SIG-M5 treated with dmso at 0.1 percent for 504 hours (cell line): ENCODE data around the gene NUP85.
"Not testable (repeated sequence)": the region's sequence is repeated elsewhere in the genome, so short reads cannot be mapped to it uniquely, and the experiment has no call there.

ENCODE experiments used
- DNase-seq: peaks from one replicate; lab custom pipeline; 2025; ENCODE audit not compliant: unreplicated experiment; lab: John Stamatoyannopoulos, UW

Gene NUP85

GRCh38 chr17:75240394-75241142 lies 35.1 kb downstream of the NUP85 start:
- peak; percentile 77 for DNase-seq

GRCh38 chr17:75241143-75241430 lies 35.6 kb downstream of the NUP85 start:
- DNase-seq: no peak

- DNase-seq: no peak
These were observed 36.0 kb downstream of the NUP85 start for GRCh38 chr17:75241502-75241901.

GRCh38 chr17:75241996-75242460 lies 36.5 kb downstream of the NUP85 start:
- DNase-seq: no peak

- DNase-seq: peak; percentile 53
These were observed 37.1 kb downstream of the NUP85 start for GRCh38 chr17:75242461-75243042.

- DNase-seq: peak; percentile 80
These were observed 38.8 kb downstream of the NUP85 start for GRCh38 chr17:75244133-75244866.

GRCh38 chr17:75245011-75245410 lies 39.5 kb downstream of the NUP85 start:
- no peak for DNase-seq

GRCh38 chr17:75246404-75246803 lies 40.9 kb downstream of the NUP85 start:
- DNase-seq: no peak

- no peak for DNase-seq
These were observed 44.1 kb downstream of the NUP85 start for GRCh38 chr17:75249564-75249963.

- no peak for DNase-seq
These were observed 44.6 kb downstream of the NUP85 start for GRCh38 chr17:75250009-75250471.

- DNase-seq: no peak
These were observed 46.7 kb downstream of the NUP85 start for GRCh38 chr17:75252039-75252816.

GRCh38 chr17:75255954-75256698 lies 50.6 kb downstream of the NUP85 start:
- not testable (repeated sequence) for DNase-seq

GRCh38 chr17:75257228-75257627 lies 51.7 kb downstream of the NUP85 start:
- not testable (repeated sequence) for DNase-seq

GRCh38 chr17:75260641-75261335 lies 55.3 kb downstream of the NUP85 start:
- no peak for DNase-seq

- DNase-seq: peak; percentile 92
These were observed 56.0 kb downstream of the NUP85 start, which contains the start of the genes GGA3 and MRPS7 for GRCh38 chr17:75261336-75262111. GGA3 (minus strand) TSS chr17:75261606; CDS start chr17:75261587, 19 bp downstream. MRPS7 (plus strand) TSS chr17:75261879; CDS start chr17:75261901, 22 bp downstream.

- DNase-seq: no peak
These were observed 56.7 kb downstream of the NUP85 start for GRCh38 chr17:75262112-75262606.

- no peak for DNase-seq
These were observed 57.6 kb downstream of the NUP85 start for GRCh38 chr17:75263055-75263454.

- DNase-seq: no peak
These were observed 60.3 kb downstream of the NUP85 start for GRCh38 chr17:75265614-75266315.
